NOMO-1 treated with dmso at 0.1 percent for 144 hours (cell line): Measurements from ENCODE around the gene RBM24.
"Not testable (repeated sequence)": the region's sequence is repeated elsewhere in the genome, so short reads cannot be mapped to it uniquely, and the experiment has no call there.

ENCODE experiments used
- DNase-seq: peaks from one replicate; lab custom pipeline; 2025; ENCODE audit not compliant: unreplicated experiment; lab: John Stamatoyannopoulos, UW

The RBM24 gene

DNA sequence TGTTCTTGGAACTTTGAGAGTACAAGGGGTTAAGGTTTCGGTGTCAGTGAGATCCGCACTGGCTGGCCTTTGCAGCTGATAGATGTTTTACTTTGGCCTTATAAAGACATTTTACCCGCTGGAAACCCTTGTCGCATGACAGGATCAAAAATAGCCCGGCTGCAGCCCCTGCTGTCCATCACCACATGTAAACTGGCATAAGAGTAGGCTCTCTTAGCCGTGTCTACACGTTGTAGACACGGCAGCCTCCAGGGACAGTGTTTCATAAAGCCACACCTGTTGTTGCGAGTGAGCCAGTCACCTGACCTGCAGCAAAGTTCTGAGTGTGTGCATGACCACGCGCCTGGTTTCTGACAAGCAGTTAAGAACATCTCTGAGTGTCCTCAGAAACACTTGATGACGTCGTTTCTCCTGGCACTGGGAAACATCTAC is 8.5 kb downstream of the RBM24 start:
- DNase-seq = no peak

DNA sequence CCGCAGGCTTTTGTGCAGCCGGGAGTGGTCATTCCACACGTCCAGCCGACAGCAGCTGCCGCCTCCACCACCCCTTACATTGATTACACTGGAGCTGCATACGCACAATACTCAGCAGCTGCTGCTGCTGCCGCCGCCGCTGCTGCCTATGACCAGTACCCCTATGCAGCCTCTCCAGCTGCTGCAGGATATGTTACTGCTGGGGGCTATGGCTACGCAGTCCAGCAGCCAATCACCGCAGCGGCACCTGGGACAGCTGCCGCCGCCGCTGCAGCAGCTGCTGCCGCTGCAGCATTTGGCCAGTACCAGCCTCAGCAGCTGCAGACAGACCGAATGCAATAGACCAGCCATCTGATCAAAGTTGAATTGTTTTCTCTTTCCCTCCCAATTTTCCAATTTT is 10.6 kb downstream of the RBM24 start:
- no peak for DNase-seq

GRCh38 chr6:17292600-17293133 is 11.5 kb downstream of the RBM24 start:
- DNase-seq = no peak

DNA sequence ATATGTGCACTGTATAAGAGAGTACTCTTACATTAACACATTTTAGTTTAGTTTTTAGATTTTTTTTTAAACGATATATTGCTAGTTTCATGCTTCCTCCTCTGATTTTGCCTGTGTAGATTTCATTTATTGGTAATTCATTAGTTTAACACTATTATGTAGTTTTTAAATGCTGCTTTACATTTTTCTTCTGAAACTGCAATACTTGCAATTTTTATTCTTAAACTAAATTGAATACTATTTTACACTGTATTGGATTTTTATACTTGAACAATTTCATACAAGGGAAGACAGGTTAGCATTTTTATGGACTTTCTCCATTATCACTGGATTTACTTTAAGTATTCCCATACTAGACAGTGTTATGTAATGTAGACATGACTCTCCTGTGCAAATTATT is 12.2 kb downstream of the RBM24 start:
- DNase-seq = no peak

DNA sequence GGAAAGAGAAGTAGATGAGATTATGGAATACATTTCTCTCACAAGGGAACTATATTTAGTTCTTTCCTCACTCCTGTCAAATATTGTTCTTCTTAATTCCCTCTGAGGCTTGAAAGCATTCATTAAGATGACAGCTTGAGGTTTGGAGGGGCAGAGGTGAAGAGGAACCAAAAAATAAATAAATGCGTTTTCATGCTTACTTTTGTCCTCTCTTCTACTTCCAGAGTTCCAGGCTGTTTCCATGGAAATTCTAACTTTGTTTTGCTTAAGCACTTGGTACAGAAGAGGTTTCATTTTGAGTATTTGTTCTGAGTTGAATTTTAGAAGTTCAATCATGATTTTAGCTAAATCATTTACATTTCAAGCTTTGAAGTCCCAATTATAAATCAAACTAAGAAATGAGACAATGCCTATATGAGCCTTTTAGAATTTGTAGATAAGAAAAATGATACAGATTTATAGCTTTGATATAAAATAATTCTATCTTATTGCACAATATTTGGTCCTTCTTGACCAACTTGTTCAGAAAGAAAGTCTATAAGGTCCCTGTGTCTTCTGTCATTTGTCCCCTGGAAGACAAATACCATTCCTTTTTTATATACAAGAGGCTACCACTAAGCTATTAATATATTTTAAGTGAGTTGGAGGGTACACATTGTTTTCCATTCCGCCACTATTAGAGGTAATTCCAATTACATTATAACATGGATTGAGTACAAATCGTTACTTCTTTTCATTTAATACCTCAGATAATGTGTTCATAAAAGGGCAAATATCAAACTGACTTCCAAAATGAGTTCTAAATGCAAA is 16.3 kb downstream of the RBM24 start:
- DNase-seq = peak; percentile 17

GRCh38 chr6:17298257-17298656 is 17.1 kb downstream of the RBM24 start:
- no peak for DNase-seq

GRCh38 chr6:17299222-17299621 is 18.1 kb downstream of the RBM24 start:
- DNase-seq = no peak

- DNase-seq = no peak
Measured at GRCh38 chr6:17299750-17300149, 18.6 kb downstream of the RBM24 start.

GRCh38 chr6:17300637-17301036 is 19.5 kb downstream of the RBM24 start:
- no peak for DNase-seq

DNA sequence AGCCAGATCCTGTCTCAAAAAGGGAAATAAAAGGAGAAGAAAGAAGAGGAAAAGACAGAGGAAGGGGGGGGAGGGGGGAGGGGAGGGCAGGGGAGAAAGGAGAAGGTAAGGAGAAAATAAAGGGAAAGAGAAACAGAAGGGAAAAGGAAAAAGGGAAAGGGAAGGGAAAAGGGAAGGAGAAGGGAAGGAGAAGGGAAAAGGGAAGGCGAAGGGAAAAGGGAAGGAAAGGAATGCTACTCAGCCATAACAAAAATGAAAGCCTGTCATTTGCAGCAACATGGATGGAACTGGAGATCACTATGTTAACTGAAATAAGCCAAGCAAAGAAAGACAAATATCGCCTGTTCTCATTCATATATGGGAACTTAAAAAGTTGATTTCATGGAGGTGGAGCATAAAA is 22.3 kb downstream of the RBM24 start:
- DNase-seq = no peak

DNA sequence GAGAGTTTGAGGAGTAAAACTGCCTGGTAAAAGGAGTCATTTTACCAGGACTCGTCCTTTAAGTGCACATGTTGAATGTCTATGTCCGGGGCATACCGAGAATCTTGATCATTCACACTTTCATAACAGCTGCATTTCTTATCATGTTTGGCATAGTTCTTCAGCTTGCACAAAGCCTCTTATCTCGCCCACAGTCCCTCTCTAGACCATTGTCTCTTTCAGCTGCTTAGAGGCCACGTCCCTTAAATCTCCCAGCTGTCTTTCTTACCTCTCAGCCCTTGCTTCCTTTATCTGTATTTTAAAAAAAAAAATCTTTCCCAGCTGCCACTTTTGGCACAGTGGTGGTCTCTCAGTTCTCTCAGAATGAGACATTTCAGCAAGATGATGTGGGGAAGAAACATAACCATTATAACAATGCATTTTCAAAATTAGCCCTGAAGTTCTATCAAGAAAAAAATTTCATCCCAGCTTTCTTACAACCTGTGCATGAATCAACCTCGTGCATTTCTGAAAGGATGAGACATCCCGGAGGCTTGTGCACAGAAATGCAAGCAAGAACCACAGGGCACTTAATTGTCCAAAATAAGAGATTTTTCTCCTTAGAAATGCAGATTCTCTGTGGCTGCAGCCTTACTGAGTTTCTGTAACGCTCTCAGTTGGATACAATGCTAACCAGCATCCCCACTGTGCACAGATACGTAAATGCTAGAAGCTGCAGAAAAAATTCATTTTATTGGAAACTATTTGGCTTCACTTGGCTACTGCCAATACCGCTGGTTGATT is 24.2 kb downstream of the RBM24 start:
- DNase-seq = no peak

DNA sequence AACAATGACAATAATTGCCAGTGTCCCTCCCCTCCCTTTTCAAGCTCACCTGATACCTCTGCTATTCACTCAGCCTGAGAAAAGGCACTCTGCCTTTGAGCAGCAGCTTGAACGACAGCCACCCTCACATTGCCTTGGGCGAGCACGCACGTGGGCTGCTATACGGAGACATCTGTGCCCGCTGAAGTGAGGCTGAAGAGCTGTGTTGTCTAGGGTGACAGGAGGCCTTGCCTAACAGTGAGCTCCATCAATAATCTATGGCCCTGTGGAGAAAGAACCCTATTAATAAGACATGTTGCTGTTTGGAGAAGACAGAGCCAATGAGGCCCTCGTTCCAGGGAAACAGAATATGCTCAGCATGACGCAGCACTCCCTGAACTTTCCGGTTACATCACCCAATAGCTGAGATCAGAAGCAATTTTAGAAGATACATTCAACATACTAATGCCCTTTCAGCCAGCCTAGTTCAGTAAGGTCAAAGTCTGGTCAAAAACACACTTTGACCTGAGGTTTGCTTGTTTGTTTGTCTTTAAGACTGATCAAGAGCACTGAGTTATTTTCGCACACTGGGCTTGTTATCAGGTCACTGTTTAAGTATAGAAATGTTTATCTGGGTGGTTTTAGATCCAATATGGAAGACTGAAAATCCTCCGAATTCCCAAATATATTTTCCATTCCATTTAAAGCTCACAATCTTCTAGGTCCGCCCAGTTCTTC is 30.6 kb downstream of the RBM24 start:
- no peak for DNase-seq

- DNase-seq = not testable (repeated sequence)
Measured at GRCh38 chr6:17313238-17313637, 32.1 kb downstream of the RBM24 start.

DNA sequence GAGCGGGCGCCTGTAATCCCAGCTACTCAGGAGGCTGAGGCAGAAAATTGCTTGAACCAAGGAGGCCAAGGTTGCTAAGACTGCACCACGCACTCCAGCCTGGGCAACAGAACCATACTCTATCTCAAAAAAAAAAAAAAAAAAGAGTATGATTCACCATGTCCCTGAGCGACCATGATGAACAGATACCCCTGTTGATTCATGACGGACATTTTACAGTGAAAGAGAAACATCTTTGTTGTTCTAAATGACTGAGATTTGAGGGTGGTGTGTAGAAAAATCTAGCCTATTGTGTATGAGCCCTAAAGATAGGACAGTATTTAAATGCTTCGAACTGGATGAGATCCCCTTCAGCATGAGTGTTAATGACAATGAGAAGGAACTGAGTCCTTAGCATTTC is 32.8 kb downstream of the RBM24 start:
- no peak for DNase-seq

- DNase-seq = no peak
Measured at GRCh38 chr6:17315262-17315661, 34.1 kb downstream of the RBM24 start.

GRCh38 chr6:17318435-17319165 is 37.4 kb downstream of the RBM24 start:
- no peak for DNase-seq

DNA sequence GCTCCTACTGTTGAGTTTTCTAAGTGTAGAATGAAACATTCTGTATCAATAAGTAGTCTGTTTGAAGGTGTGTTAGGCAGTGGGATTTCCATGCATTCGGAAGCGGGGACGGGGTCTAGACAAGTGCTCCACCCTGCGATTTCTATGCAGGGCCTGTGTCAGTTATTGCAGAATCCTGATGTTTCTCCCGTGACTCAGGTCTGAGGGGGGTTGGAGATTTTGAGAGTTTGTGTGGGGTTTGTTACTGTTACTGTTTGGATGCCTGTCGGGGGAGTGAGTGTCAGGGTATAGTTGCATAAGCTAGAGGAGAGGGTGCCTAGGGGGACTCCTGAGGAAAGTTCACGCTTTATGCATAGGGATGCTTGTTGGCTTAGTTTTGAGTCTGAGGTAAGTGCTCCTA is 39.1 kb downstream of the RBM24 start:
- DNase-seq = not testable (repeated sequence)

GRCh38 chr6:17331238-17331637 is 50.1 kb downstream of the RBM24 start:
- no peak for DNase-seq

GRCh38 chr6:17334265-17334664 is 53.1 kb downstream of the RBM24 start:
- DNase-seq = no peak

GRCh38 chr6:17336425-17336824 is 55.3 kb downstream of the RBM24 start:
- no peak for DNase-seq

DNA sequence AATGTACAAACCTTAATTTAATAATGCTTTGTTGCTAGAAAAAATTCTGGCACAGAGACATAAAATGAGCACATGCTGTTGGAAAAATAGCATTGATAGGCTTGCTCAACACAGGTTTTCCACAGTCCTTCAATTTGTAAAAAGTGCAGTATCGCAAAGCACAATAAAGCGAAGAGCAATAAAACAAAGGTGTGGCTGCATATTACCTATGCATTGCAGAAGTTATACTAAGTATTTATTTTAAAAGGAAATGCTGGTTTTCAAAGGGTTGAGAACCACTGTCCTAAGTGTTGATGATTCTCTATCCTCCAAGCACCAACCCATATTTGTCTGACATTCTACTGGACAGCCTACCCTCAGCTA is 58.1 kb downstream of the RBM24 start:
- DNase-seq = no peak
